EL (cell line): ENCODE data around the gene FLYWCH1.

Experiments used
- DNase-seq: peaks from one replicate; pipeline ENCODE4 v3.0.0-alpha.2; 2016

The FLYWCH1 gene, protein sequence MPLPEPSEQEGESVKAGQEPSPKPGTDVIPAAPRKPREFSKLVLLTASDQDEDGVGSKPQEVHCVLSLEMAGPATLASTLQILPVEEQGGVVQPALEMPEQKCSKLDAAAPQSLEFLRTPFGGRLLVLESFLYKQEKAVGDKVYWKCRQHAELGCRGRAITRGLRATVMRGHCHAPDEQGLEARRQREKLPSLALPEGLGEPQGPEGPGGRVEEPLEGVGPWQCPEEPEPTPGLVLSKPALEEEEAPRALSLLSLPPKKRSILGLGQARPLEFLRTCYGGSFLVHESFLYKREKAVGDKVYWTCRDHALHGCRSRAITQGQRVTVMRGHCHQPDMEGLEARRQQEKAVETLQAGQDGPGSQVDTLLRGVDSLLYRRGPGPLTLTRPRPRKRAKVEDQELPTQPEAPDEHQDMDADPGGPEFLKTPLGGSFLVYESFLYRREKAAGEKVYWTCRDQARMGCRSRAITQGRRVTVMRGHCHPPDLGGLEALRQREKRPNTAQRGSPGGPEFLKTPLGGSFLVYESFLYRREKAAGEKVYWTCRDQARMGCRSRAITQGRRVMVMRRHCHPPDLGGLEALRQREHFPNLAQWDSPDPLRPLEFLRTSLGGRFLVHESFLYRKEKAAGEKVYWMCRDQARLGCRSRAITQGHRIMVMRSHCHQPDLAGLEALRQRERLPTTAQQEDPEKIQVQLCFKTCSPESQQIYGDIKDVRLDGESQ

DNA sequence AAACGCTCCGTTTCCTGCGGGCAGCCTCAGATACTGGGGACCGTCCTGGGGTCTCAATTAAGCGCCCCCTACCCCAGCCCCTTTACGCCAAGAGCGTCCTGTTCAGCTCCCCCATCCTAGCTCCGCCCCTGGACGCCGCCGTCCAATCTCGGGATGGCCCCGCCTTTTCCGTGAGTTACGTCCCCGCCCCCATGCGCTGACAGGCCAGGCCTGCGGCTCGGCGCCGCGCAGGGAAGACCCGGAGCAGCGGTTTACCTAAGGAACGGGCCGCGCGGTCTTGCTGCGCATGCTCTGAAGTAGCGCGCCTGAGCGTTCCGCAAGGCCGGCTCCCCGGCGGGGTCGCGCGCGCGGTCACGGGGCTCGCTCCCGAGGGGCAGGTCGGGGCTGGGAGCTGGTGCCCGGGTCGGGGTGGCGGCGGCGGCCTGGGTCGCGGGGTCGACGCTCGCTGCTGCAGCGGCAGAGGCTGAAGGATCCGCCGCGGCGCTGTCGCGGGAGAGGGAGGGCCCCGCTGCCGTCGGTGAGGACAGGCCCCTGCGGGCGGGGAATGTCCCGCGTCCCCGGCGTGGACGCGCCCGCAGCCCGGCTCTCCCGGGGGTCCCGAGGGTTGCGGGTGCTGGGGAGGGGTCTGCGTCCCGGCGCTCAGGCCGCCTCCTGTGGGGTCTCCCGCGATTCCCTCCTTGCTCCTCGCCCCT, at the start of gene FLYWCH1:
TSS of gene FLYWCH1 (plus strand) at position 294 of the 692 bp plus-strand sequence. CDS start 17,755 bp downstream, outside the sequence.
- peak; percentile 96 for DNase-seq

DNA sequence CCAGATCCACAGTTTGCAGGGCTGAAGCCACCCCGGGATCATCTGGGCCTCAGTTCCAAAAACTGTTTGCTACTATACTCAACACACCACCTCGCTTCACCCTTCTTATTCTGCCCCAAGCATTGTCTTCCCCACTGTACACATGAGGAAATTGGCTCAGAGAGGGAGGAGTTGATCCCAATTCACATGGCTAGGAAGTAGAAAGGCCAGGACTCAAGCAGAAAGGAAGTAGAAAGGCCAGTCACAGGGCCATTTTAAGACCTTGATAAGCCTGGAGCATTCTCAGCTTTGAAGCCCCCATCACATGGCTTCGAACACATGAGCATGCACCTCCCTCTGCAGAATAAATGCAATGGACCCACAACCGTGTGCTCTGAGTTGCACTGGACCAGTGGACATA, 46.1 kb upstream of the FLYWCH1 start:
- no peak for DNase-seq

DNA sequence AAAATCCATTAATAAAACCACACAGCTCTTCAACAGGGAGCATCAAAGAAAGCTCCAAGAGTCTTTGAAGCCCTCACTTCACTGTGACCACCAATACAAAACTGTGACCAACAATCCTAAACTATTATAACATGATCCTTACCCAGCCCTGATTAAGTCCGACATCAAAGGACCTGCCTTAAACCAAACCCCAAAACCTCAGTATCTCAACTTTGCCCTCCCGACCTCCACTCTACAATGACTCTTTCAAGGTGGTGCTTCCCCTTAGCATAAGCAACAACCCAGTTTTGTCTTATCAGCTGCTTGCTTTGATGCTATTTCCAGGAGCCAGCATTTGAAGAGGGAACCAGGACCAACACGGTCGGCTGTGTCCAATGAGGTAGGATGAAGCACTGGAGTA, 45.3 kb upstream of the FLYWCH1 start:
- no peak for DNase-seq

DNA sequence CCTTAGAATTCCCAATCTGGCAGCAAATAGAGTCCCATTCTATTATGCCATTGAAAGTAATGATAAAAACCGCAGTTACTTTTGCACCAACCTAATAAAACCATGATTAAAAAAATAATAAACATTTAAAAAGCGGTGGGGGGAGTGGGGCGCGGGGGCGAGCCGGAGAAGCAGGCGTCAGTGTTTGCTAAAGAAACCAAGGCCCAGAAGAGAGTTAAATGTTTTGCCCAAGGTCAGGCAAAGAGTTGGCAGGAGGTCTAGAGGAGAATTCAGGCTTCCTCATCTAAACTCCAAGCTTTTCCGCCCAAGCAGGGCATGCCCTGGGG, 44.1 kb upstream of the FLYWCH1 start:
- DNase-seq = no peak

DNA sequence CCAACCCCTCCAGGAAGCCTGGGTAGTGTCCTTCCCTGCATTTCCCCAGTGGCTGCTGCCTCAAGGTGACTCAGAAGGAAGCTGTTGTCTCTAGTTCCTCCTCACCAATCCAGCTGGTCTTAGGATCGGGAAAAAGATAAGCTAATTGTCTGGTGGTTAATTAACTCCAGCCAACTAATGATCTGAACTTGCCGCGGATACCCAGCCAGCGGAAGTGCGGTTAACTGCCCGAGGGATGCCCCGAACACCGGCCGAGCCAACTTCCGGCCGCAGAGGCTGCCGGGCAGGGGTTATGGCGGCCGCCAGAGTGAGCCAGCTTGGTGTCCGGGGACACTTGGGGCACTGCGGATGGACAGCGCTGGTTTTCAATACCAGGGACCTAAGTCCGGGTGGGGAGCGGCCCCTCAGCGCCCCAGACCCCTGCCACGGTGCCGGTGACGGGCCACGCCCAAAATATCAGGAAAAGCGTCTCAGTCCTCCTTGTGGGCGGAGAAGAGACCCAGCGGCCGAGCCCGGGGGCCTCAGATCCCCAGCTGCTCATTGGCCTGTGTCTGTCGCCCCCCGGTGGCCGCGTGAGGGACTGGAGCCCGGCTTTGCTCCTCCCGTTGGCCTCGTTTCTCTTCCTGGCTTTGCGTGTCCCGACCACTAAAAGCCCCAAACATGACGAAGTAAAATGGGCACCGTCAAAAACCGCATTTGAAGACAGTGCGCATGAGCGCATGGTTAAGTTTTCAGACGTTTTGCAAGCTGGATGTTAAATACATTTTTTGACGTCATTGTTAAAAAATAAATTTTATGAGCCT, 43.5 kb upstream of the FLYWCH1 start:
- peak; percentile 93 for DNase-seq

DNA sequence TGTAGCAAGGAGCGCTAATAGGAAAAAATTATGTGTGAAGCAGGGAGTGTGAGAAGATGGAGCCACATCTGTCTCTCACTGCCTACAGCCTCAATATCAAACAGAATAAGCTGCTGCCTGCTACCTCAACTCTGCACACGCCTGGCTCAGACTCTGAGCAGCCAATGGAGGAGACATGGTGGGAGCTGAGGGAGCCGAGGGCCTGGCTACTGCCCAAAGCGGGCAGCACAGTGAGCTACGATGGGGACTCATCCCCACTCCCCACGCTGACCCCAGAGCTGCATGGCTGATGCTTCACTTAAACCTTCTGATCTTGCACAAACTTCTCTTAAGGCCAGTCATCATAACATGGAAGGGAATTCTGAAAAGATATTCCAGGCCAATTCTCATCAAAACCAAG, 39.8 kb upstream of the FLYWCH1 start:
- DNase-seq = no peak

DNA sequence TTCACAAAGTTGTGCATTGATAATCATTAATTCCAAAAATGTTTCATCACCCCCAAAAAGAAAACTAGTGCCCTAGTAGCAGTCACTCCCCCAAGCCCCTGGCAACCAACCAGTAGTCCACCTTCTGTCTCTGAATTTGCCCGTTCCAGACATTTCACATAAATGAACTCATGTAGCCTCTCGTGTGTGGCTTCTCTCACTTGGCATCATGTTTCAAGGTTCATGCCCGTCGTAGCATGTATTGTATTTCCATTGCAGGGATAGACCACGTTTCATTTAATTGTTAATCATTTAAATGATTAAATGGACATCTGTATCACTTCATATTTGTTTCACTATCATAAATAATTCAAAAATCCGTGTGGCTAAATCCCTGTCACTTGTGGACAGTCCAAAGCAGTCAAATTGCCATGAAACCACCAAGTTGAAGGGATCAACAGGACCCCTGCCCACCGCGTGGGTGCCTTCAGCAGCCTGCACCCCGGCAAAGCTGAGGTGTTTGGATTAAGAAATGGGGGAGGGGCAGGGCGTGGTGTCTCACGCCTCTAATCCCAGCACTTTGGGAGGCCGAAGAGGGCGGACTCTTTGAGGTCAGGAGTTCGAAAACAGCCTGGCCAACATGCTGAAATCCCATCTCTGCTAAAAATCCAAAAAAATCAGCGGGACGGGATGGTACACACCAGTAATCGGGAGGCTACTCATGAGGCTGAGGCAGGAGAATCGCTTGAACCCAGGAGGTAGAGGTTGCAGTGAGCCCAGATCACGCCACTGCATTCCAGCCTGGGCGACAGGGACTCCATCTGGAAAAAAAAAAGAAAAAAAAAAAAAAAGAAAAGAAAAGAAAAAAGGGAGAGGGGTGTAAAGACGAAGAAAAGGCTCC, 37.5 kb upstream of the FLYWCH1 start:
- DNase-seq = no peak

DNA sequence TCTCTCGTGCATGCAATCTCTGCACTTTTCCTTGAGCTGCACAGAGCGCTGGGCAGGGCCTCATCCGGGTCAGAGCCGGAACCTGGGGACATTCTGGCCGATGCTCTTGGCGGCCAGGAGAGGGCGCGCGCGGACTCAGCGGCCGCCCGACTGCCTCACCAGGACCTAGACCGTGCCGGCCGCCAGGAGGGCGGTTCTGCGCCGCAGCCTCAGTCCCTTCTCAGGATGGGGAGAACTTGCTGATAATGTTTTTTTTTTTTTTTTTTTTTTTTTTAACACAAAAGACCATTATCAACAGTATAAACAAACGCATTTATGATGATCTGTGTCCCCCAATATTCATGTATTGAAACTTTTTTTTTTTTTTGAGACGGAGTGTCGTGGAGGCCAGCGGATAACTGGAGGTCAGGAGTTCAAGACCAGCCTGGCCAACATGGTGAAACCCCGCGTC, 36.8 kb upstream of the FLYWCH1 start:
- peak; percentile 70 for DNase-seq

DNA sequence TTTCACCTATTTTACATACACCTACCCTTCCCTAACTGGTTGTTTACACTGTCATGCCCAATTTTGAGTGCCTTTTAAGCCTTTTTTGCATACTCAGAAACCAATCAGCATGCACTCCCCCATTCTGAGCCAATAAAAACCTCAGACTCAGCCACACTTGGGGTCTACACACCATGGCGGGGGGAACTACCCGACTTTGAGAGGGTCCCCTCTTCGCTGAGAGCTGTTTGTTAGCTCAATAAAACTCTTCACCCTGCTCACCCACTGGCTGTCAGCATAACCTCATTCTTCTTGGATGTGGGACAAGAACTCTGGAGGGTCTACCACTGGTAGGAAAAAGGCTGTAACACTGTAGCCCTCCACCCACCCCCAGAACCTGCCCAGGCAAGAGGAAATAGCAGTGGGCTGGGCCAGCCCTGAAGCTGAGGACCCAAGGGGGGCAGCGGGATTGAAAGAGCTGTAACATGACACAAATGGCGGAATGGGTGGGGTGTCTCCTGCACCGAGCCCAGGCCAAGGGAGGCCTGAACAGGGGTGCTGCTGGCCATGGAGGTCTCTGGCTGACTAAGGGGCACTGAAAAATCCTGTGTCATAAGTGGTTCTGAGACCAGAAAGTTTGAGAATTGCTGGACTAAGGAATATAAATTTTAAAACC, 31.8 kb upstream of the FLYWCH1 start:
- no peak for DNase-seq

DNA sequence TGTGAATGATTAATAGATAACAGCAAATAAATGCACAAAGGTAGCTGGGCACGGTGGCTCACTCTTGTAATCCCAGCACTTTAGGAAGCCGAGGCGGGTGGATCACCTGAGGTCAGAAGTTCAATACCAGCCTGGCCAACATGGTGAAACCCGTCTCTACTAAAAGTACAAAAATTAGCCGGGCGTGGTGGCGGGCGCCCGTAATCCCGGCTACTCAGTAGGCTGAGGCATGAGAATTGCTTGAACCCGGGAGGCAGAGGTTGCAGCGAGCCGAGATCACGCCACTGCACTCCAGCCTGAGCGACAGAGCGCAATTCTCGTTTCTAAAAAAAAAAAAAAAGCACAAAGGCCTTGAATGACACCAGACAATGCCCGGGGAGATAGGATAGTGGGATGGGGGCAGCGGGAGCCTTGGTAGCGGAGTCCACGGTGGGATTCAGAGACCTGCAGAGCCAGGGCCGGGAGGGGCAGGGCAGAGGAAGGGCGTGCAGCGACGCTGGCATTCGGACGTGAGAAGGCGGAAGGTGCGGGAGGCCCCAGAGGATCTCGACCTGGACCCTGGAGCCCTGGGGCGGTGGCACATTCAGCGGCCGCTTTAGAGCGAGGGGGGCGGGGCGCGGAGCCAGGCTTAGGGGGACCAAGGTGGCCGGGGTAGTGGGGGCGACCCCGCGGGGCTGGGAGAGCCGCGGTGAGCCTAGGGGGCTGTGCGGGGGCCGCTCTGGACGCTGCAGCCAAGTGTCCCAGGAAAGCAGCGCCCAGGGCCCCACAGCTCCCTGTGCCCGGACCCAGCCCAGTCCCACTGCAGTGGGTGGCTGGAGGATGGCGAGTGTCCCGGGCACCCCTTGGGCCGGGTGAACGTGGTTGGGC, 29.7 kb upstream of the FLYWCH1 start:
- peak; percentile 25 for DNase-seq

DNA sequence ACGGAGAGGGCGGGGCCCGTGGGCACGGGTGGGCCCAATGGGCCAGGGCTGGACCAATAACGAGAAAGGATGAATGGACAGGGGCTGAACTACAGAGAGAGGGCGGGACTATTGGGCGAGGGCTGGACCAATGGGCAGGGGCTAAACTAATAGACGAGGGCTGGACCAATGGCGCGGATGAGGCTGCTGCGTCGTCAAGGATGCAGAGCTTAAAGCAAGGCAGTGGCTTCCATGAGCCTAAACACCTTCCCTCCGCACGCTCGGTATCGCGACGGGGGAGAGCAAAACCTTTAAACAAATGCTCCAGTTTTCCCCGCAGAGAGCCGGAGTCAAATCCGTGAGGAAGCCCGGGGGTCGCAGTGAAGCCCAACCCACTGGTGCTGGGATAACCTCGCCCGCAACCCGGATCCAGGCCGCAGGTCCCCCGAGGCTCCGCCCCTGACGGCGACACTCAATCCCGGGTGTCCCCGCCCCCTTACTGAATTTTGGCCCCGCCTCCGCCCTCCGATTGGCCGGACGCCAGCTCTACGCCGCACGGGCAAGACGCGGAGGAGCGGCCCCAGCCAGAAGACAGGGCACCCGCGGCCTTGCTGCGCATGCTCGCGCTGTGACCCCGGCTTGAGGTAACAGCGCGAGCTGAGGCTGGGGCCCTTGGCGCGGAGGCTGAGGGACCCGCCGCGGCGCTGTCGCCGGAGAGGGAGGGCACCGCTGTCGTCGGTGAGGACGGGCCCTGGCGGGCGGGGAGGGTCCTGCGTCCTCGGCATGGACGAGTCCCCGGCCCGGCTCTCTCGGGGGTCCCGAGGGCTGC, 28.9 kb upstream of the FLYWCH1 start, which contains the start of gene FLYWCH2:
TSS of gene FLYWCH2 (plus strand) at position 566 of the 808 bp plus-strand sequence. CDS start 13,235 bp downstream, outside the sequence.
- peak; percentile 99 for DNase-seq

DNA sequence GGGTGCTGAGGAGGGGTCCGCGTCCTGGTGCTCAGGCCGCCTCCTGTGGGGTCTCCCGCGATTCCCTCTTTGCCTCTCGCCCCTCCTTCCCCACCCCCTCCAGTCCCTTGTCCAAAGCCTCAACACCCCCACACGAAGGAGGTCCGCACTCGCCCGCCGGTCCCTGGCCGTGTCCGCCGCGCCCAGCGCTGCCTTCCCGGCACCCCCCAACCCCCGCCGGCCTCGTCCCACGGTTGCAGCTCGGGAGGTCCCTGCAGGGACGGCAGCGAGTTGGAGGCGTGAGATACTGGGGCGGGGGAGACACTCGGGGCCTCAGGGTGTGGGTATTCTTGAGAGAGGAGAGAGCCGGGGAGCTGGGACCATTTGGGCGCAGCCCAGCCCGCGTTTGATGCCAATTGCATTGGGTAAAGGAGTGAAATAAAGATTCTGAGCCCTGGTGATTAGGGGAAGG, 28.2 kb upstream of the FLYWCH1 start:
- peak; percentile 18 for DNase-seq

DNA sequence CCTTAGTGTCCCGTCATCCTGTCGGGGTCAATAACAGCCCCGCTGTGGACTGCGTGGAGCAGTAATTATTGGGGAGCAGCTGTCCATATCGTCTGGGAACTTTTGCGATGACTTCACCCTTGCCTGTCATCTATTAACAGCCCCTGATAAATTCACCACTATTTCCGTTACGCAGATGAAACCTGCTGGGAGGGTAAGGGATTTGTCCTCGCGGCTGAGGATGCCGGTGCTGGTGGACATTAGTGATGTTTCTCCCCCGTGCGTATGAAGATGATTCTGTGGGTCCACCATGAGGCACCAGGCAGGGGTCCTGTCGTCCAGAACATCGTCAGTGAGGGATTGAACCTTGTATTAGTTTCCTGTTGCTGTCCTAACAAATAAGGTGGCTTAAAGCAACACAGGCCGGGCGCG, 27.7 kb upstream of the FLYWCH1 start:
- DNase-seq = no peak

DNA sequence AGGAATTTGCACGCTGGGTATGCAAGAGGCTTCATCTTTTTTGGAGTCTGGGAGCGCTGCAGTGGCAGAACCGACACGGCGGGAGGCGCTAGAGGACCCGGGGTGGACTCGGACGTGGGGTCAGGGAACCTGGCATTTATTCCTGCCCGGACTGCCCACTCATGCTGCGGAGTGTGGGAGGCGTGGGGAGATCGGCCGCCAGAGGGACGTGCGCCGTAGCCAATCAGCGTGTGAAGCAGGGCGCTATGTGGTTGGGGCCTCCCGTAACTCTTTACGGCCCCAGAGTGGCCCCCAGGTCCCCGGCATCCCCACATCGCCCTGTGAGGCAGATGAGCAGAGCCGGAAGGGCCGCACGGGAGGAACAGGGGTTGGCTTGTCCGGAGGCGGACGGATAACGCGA, 17.5 kb upstream of the FLYWCH1 start:
- DNase-seq = no peak

DNA sequence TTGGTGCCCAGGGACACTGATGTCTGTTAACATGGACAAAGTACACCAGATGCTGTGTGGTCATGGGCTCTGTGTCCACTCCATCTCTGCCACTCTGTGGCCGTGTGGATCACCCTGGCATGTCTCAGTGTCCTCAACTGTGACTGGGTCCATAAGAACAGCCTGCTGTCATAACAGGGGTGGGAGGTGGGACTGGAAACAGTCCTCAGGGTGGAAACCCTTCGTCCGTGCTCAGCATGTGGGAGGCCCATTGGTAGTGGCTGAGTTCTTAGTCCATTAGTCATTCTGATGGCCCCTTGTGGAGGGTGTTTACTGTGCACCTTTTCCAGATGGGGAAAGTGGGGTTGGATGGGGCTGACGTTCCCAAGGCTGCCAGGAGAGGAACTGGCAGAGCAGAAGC, 15.9 kb upstream of the FLYWCH1 start:
- peak; percentile 69 for DNase-seq

DNA sequence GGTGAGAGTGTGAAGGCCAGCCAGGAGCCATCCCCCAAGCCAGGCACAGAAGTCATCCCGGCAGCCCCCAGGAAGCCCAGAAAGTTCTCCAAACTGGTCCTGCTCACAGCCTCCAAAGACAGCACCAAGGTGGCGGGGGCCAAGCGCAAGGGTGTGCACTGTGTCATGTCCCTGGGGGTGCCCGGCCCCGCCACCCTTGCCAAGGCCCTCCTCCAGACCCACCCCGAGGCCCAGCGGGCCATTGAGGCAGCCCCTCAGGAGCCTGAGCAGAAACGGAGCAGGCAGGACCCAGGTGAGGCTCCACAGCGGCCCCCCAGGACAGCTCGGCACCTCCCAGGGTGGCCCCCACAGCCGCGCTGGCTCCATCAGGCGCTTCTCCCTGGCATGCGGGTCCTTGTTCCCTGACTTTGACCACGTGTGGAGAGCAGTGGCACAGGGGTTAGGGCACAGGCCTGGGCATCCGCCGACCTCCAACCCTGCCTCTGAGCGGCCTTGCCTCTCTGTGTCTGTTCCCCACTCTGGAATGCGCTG, 15.2 kb upstream of the FLYWCH1 start:
- no peak for DNase-seq

DNA sequence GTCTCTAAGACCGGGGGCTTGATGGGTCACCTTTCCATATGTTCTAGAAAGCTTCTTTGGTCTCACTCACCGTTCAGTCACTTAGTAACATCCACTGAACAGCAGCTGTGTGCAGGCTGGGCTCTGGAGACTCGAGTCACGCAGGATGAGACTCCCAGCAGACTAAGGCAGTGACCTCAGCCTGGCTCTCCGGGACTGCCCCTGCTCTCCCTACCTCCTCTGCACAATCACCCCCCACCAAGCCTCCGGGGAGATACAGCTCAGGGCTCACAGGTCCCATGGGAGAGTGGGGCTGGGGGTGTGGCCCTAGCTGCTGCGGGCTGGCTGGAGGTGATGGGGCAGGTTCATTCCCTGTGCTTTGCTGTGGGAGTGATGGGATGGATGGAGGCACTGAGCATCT, 14.6 kb upstream of the FLYWCH1 start:
- no peak for DNase-seq

DNA sequence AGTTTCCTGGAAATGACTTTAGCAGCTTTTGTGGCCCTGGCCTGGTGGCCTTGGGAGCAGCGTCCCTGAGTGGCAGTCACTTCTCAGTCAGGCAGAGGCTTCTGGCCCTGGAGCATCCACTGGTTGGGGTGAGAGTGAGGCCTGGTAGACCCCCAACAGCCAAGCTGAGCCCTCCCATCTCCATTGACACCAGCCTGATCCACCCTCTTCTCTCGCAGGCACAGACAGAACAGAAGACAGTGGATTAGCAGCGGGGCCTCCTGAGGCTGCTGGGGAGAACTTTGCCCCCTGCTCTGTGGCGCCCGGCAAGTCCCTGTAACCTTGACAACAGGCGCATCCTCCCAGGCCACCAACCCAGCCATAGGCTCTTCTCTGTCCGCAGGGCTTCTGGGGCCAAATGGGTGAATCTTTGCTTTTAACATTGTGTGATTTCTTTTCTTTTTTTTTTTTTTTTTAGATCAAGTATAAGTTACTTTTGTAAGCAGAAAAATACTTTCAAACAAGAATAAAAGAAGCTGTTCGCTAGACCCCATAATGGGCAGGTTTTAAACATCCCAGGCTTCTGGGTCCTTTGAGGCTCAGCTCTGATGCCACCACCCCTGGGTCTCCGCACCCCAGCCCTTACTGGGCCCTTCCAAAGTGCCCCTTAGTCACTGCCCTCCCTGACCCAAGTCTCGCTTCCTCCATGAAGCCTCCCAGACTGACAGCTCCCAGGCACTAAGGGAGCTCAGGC, 12.7 kb upstream of the FLYWCH1 start:
- DNase-seq = no peak
